ENCODE measurements around the gene PCDHB5. TPM values are rescaled to one million over a fixed set of nuclear protein-coding genes. Genes with fewer than 3 reads are reported as not detected.

The PCDHB5 gene
- total RNA-seq, 4 donors from 2014 or later, result 0.33 to 3.4 (median 1.6) TPM

DNA sequence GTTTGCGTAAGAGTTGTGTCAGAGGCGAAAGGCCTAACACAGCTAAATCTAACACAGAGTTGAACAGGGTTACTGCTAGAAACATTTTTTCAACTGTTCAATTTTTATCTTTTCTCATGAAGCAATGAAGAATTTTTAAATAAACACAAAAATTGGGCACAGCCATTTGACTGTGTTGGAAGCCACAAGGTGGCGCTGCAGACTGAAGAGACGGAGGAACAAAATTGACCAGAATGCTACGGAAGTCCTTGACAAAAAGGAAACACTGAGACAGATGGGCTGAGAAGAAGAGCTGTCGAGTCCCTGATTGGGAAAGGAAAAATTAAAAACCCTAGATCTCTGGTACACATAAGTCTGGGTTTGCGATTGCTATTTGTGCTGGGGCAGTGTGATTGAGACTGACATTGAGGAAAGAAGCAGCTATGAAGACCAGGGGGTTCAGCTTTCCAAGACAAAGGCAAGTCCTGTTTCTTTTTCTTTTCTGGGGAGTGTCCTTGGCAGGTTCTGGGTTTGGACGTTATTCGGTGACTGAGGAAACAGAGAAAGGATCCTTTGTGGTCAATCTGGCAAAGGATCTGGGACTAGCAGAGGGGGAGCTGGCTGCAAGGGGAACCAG is 52.0 kb downstream of the PCDHB5 start, which contains the start of gene PCDHB9:
TSS of gene PCDHB9 (plus strand) at position 265 of the 616 bp plus-strand sequence. CDS start at position 423, 158 bp downstream.
- TF ChIP-seq, protein P1, sequence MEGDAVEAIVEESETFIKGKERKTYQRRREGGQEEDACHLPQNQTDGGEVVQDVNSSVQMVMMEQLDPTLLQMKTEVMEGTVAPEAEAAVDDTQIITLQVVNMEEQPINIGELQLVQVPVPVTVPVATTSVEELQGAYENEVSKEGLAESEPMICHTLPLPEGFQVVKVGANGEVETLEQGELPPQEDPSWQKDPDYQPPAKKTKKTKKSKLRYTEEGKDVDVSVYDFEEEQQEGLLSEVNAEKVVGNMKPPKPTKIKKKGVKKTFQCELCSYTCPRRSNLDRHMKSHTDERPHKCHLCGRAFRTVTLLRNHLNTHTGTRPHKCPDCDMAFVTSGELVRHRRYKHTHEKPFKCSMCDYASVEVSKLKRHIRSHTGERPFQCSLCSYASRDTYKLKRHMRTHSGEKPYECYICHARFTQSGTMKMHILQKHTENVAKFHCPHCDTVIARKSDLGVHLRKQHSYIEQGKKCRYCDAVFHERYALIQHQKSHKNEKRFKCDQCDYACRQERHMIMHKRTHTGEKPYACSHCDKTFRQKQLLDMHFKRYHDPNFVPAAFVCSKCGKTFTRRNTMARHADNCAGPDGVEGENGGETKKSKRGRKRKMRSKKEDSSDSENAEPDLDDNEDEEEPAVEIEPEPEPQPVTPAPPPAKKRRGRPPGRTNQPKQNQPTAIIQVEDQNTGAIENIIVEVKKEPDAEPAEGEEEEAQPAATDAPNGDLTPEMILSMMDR (IDR thresholded peaks at IDR 0.05; ENCODE audit: low read depth), result no peak

Other genes starting within 250 kb of the PCDHB5 start
- gene PCDHAC1, start 208.9 kb upstream of the PCDHB5 start, total RNA-seq, result 1 to 10 TPM in 1 of 4 donors, under 1 TPM in 3; 0.44 to 1.9 (median 0.74) TPM
- 1 to 10 TPM in 1 of 4 donors, under 1 TPM in 3; 0.49 to 1.1 (median 0.81) TPM for gene PCDHAC2, start 168.7 kb upstream of the PCDHB5 start, total RNA-seq
- not detected for gene PCDHB1, start 83.8 kb upstream of the PCDHB5 start, total RNA-seq
- gene PCDHB2, start 40.6 kb upstream of the PCDHB5 start, total RNA-seq, result 1 to 10 TPM; 1.8 to 3.2 (median 2.1) TPM
- gene PCDHB3, start 34.7 kb upstream of the PCDHB5 start, total RNA-seq, result 1 to 10 TPM in 3 of 4 donors, under 1 TPM in 1; 0.85 to 3.8 (median 2.4) TPM
- 1 to 10 TPM; 2.0 to 7.0 (median 4.1) TPM for gene PCDHB4, start 13.4 kb upstream of the PCDHB5 start, total RNA-seq
- 1 to 10 TPM in 1 of 4 donors, under 1 TPM in 2, not detected in 1; 0.85 to 1.3 (median 0.94) TPM for gene PCDHB6, start 14.9 kb downstream of the PCDHB5 start, total RNA-seq
- gene PCDHB7, start 37.4 kb downstream of the PCDHB5 start, total RNA-seq, result 1 to 10 TPM in 3 of 4 donors, under 1 TPM in 1; 0.49 to 1.5 (median 1.3) TPM
- gene PCDHB8, start 42.6 kb downstream of the PCDHB5 start, total RNA-seq, result 1 to 10 TPM in 1 of 4 donors, under 1 TPM in 3; 0.38 to 1.1 (median 0.67) TPM
- gene PCDHB16, start 47.2 kb downstream of the PCDHB5 start, total RNA-seq, result 1 to 10 TPM; 2.2 to 4.9 (median 2.7) TPM
- gene PCDHB9, start 52.0 kb downstream of the PCDHB5 start, total RNA-seq, result 1 to 10 TPM; 1.0 to 2.4 (median 2.1) TPM
- 1 to 10 TPM; 2.4 to 4.7 (median 2.4) TPM for gene PCDHB10, start 57.1 kb downstream of the PCDHB5 start, total RNA-seq
- gene PCDHB11, start 64.4 kb downstream of the PCDHB5 start, total RNA-seq, result 1 to 10 TPM; 1.4 to 3.5 (median 2.1) TPM
- 1 to 10 TPM; 1.0 to 3.1 (median 2.3) TPM for gene PCDHB12, start 73.5 kb downstream of the PCDHB5 start, total RNA-seq
- gene PCDHB13, start 78.7 kb downstream of the PCDHB5 start, total RNA-seq, result 1 to 10 TPM; 1.9 to 3.8 (median 2.8) TPM
- 1 to 10 TPM; 1.8 to 3.8 (median 2.1) TPM for gene PCDHB14, start 88.1 kb downstream of the PCDHB5 start, total RNA-seq
- gene PCDHB15, start 110.2 kb downstream of the PCDHB5 start, total RNA-seq, result 1 to 10 TPM in 2 of 4 donors, under 1 TPM in 2; 0.34 to 1.9 (median 0.96) TPM
- 1 to 10 TPM in 2 of 4 donors, under 1 TPM in 2; 0.85 to 2.3 (median 1.0) TPM for gene SLC25A2, start 168.8 kb downstream of the PCDHB5 start, total RNA-seq
- gene TAF7, start 185.6 kb downstream of the PCDHB5 start, total RNA-seq, result 10 to 100 TPM; 41.1 to 77.9 (median 50.1) TPM
- under 1 TPM; under 0.01 to 0.38 (median 0.33) TPM for gene PCDHGA1, start 195.3 kb downstream of the PCDHB5 start, total RNA-seq
- 1 to 10 TPM; 2.3 to 6.5 (median 2.6) TPM for gene PCDHGA2, start 203.6 kb downstream of the PCDHB5 start, total RNA-seq
- gene PCDHGA3, start 208.6 kb downstream of the PCDHB5 start, total RNA-seq, result 1 to 10 TPM; 1.8 to 3.6 (median 2.4) TPM
- 1 to 10 TPM in 3 of 4 donors, under 1 TPM in 1; 0.75 to 2.3 (median 1.5) TPM for gene PCDHGB1, start 214.9 kb downstream of the PCDHB5 start, total RNA-seq
- gene PCDHGA4, start 219.8 kb downstream of the PCDHB5 start, total RNA-seq, result 1 to 10 TPM; 2.7 to 4.0 (median 3.5) TPM
- gene PCDHGB2, start 224.8 kb downstream of the PCDHB5 start, total RNA-seq, result 1 to 10 TPM; 2.1 to 5.3 (median 3.8) TPM
- gene PCDHGA5, start 229.0 kb downstream of the PCDHB5 start, total RNA-seq, result 1 to 10 TPM; 2.7 to 5.8 (median 3.3) TPM
- 1 to 10 TPM; 1.5 to 4.4 (median 1.9) TPM for gene PCDHGB3, start 235.0 kb downstream of the PCDHB5 start, total RNA-seq
- gene PCDHGA6, start 238.7 kb downstream of the PCDHB5 start, total RNA-seq, result 1 to 10 TPM; 3.1 to 6.2 (median 3.4) TPM
- 1 to 10 TPM; 1.8 to 5.1 (median 3.7) TPM for gene PCDHGA7, start 247.5 kb downstream of the PCDHB5 start, total RNA-seq